NB4 (cell line): ENCODE data around the gene FBN1.

Source experiments
- CTCF ChIP-seq: IDR thresholded peaks from one replicate; pipeline ENCODE4 v1.5.1; 2012; ENCODE audit warnings: low read depth, low read length
- MAX ChIP-seq: IDR thresholded peaks from 2 replicates; pipeline ENCODE4 v1.6.1; 2011; ENCODE audit warnings: low read depth, low read length
- MYC ChIP-seq: IDR thresholded peaks from 2 replicates; pipeline ENCODE4 v1.6.1; 2011; ENCODE audit warnings: low read depth, low read length
- POLR2A ChIP-seq: IDR thresholded peaks from 2 replicates; pipeline ENCODE4 v1.6.1; 2011; ENCODE audit warnings: mild to moderate bottlenecking; ENCODE audit not compliant: insufficient read length; ENCODE audit errors: extremely low read depth

GRCh38 chr15:48688493-48688892 lies 43.0 kb upstream of the FBN1 start:
- TF ChIP-seq POLR2A (no peak), CTCF (no peak), MYC (no peak), MAX (no peak)
